ENCODE measurements around the gene PERP. TPM values are rescaled to one million over a fixed set of nuclear protein-coding genes. Genes with fewer than 3 reads are reported as not detected.

PERP gene
- total and polyA plus RNA-seq, 4 donors, result 14.7 to 57.8 (median 30.3) TPM

DNA sequence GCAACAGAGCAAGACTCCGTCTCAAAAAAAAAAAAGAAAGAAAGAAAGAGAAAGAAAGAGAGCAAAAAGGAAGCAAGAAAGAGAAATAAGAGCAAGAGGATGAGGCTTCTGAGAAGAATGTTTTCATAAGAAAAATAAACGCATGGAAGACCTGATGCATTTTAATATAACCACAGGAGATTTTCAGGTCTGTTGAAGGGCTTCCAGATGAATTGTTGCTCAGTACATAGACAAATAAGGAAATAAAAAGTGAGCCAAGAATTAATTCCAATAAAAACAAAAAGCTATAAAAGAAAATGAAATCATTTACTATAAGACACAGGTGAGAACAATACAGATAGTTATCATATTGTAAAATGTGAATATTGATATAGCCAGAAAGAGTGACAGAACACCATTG is 43.5 kb downstream of the PERP start:
- H3K9me3 ChIP-seq (ENCODE audit: control insufficient read depth in 4 of 4, low read length in 3 of 4), result no peaks in the 10 kb centered on the region
- H3K27me3 ChIP-seq (ENCODE audit: control insufficient read depth in 4 of 4, insufficient read depth in 4 of 4, low read length in 3 of 4), result no peaks in the 10 kb centered on the region
- H3K4me1 ChIP-seq (ENCODE audit: control insufficient read depth in 4 of 4, insufficient read depth in 4 of 4, low read length in 3 of 4), result no peaks in the 10 kb centered on the region
- H3K9ac ChIP-seq (ENCODE audit: low read depth in 1 of 2, low read length in 2 of 2), result no peak overlapping the region
- no peaks in the 10 kb centered on the region for H3K36me3 ChIP-seq (ENCODE audit: control insufficient read depth in 4 of 4, insufficient read depth in 3 of 4, low read depth in 1 of 4, low read length in 3 of 4)
- no peak overlapping the region for H3K4me3 ChIP-seq (ENCODE audit: low read depth in 1 of 3, low read length in 3 of 3)
- no peak for DNase-seq (ENCODE audit: low spot score)
- 92% methylated on average over 2 of the region's 2 CpGs for WGBS
- no peak overlapping the region for H3K27ac ChIP-seq (ENCODE audit: low read depth in 1 of 2, low read length in 2 of 2)
- TF ChIP-seq HNF4G (IDR thresholded peaks at IDR 0.05), result no peak
- no peak for TF ChIP-seq EGR1 (IDR thresholded peaks at IDR 0.05; ENCODE audit: low read depth in 2 of 2)
- TF ChIP-seq, protein P1, sequence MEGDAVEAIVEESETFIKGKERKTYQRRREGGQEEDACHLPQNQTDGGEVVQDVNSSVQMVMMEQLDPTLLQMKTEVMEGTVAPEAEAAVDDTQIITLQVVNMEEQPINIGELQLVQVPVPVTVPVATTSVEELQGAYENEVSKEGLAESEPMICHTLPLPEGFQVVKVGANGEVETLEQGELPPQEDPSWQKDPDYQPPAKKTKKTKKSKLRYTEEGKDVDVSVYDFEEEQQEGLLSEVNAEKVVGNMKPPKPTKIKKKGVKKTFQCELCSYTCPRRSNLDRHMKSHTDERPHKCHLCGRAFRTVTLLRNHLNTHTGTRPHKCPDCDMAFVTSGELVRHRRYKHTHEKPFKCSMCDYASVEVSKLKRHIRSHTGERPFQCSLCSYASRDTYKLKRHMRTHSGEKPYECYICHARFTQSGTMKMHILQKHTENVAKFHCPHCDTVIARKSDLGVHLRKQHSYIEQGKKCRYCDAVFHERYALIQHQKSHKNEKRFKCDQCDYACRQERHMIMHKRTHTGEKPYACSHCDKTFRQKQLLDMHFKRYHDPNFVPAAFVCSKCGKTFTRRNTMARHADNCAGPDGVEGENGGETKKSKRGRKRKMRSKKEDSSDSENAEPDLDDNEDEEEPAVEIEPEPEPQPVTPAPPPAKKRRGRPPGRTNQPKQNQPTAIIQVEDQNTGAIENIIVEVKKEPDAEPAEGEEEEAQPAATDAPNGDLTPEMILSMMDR (IDR thresholded peaks at IDR 0.05; ENCODE audit: low read depth, low read length, missing input control), result no peak
- no peak for TF ChIP-seq GABPA (IDR thresholded peaks at IDR 0.05 in 1 of 2, conservative IDR thresholded peaks at IDR 0.05 in 1 of 2)
- TF ChIP-seq JUND (IDR thresholded peaks at IDR 0.05), result no peak
- TF ChIP-seq HNF4A (conservative IDR thresholded peaks at IDR 0.05), result no peak
- TF ChIP-seq YY1 (IDR thresholded peaks at IDR 0.05), result no peak
- TF ChIP-seq TAF1 (conservative IDR thresholded peaks at IDR 0.05), result no peak
- no peak for TF ChIP-seq SP1 (IDR thresholded peaks at IDR 0.05)

DNA sequence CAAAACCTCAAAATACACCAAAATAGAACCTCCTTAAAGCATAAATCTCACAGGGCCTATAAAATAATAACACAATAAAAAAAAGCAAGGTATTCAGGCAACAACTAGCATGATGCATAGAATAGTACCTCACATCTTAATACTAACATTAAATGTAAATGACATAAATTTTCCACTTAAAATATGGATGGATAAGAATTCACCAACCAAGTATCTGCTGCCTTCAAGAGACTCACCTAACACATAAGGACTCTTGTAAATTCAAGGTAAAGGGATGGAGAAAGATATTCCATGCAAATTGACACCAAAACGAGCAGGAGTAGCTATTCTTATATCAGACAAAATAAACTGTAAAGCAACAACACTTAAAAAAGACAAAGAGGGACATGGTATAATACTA is 52.2 kb downstream of the PERP start:
- Histone ChIP-seq H3K27ac (ENCODE audit: low read depth in 1 of 2, low read length in 2 of 2) (no peak overlapping the region), H3K36me3 (ENCODE audit: control insufficient read depth in 4 of 4, insufficient read depth in 3 of 4, low read depth in 1 of 4, low read length in 3 of 4) (no peaks in the 10 kb centered on the region), H3K9ac (ENCODE audit: low read depth in 1 of 2, low read length in 2 of 2) (no peak overlapping the region), H3K4me1 (ENCODE audit: control insufficient read depth in 4 of 4, insufficient read depth in 4 of 4, low read length in 3 of 4) (no peaks in the 10 kb centered on the region), H3K27me3 (ENCODE audit: control insufficient read depth in 4 of 4, insufficient read depth in 4 of 4, low read length in 3 of 4) (no peaks in the 10 kb centered on the region), H3K4me3 (ENCODE audit: low read depth in 1 of 3, low read length in 3 of 3) (no peak overlapping the region), H3K9me3 (ENCODE audit: control insufficient read depth in 4 of 4, low read length in 3 of 4) (peaks cover 0 to 5% (median 0%) of the 10 kb centered on the region in 4 donors)
- WGBS, result 77% methylated on average over 1 of the region's 1 CpG
- DNase-seq (ENCODE audit: low spot score), result no peak
- TF ChIP-seq RXRA (IDR thresholded peaks at IDR 0.05) (no peak), FOXA2 (IDR thresholded peaks at IDR 0.05) (no peak), TAF1 (conservative IDR thresholded peaks at IDR 0.05) (no peak), YY1 (IDR thresholded peaks at IDR 0.05) (no peak), JUND (IDR thresholded peaks at IDR 0.05) (no peak), GABPA (IDR thresholded peaks at IDR 0.05 in 1 of 2, conservative IDR thresholded peaks at IDR 0.05 in 1 of 2) (no peak), SP1 (IDR thresholded peaks at IDR 0.05) (no peak), NR2F2 (IDR thresholded peaks at IDR 0.05) (no peak), HNF4G (IDR thresholded peaks at IDR 0.05) (no peak), RAD21 (IDR thresholded peaks at IDR 0.05) (no peak), FOXA1 (IDR thresholded peaks at IDR 0.05) (no peak), EGR1 (IDR thresholded peaks at IDR 0.05; ENCODE audit: low read depth in 2 of 2) (no peak), HNF4A (conservative IDR thresholded peaks at IDR 0.05) (no peak)
- TF ChIP-seq, protein P1 (IDR thresholded peaks at IDR 0.05; ENCODE audit: low read depth, low read length, missing input control), result no peak
- TF ChIP-seq, protein P2, sequence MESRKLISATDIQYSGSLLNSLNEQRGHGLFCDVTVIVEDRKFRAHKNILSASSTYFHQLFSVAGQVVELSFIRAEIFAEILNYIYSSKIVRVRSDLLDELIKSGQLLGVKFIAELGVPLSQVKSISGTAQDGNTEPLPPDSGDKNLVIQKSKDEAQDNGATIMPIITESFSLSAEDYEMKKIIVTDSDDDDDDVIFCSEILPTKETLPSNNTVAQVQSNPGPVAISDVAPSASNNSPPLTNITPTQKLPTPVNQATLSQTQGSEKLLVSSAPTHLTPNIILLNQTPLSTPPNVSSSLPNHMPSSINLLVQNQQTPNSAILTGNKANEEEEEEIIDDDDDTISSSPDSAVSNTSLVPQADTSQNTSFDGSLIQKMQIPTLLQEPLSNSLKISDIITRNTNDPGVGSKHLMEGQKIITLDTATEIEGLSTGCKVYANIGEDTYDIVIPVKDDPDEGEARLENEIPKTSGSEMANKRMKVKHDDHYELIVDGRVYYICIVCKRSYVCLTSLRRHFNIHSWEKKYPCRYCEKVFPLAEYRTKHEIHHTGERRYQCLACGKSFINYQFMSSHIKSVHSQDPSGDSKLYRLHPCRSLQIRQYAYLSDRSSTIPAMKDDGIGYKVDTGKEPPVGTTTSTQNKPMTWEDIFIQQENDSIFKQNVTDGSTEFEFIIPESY (IDR thresholded peaks at IDR 0.05), result no peak
- TF ChIP-seq, protein P3, sequence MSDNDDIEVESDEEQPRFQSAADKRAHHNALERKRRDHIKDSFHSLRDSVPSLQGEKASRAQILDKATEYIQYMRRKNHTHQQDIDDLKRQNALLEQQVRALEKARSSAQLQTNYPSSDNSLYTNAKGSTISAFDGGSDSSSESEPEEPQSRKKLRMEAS (IDR thresholded peaks at IDR 0.05), result no peak
- TF ChIP-seq, protein P4, sequence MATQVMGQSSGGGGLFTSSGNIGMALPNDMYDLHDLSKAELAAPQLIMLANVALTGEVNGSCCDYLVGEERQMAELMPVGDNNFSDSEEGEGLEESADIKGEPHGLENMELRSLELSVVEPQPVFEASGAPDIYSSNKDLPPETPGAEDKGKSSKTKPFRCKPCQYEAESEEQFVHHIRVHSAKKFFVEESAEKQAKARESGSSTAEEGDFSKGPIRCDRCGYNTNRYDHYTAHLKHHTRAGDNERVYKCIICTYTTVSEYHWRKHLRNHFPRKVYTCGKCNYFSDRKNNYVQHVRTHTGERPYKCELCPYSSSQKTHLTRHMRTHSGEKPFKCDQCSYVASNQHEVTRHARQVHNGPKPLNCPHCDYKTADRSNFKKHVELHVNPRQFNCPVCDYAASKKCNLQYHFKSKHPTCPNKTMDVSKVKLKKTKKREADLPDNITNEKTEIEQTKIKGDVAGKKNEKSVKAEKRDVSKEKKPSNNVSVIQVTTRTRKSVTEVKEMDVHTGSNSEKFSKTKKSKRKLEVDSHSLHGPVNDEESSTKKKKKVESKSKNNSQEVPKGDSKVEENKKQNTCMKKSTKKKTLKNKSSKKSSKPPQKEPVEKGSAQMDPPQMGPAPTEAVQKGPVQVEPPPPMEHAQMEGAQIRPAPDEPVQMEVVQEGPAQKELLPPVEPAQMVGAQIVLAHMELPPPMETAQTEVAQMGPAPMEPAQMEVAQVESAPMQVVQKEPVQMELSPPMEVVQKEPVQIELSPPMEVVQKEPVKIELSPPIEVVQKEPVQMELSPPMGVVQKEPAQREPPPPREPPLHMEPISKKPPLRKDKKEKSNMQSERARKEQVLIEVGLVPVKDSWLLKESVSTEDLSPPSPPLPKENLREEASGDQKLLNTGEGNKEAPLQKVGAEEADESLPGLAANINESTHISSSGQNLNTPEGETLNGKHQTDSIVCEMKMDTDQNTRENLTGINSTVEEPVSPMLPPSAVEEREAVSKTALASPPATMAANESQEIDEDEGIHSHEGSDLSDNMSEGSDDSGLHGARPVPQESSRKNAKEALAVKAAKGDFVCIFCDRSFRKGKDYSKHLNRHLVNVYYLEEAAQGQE (IDR thresholded peaks at IDR 0.05), result no peak
- TF ChIP-seq, protein P5, sequence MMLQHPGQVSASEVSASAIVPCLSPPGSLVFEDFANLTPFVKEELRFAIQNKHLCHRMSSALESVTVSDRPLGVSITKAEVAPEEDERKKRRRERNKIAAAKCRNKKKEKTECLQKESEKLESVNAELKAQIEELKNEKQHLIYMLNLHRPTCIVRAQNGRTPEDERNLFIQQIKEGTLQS (IDR thresholded peaks at IDR 0.05), result no peak
